H1 (cell line): ENCODE measurements around the gene MIA2. TPM values are rescaled to one million over a fixed set of nuclear protein-coding genes. Genes with fewer than 3 reads are reported as not detected.

Experiments
- CTCF ChIA-PET: fragments of 300-600 bp; sonication (Branson Sonifier 250); formaldehyde crosslinking; loops from one replicate; lab custom pipeline; 2021; ENCODE audit not compliant: partially characterized antibody; lab: Charles Lee
- POLR2A ChIA-PET: fragments of 300-600 bp; sonication (Branson Sonifier 250); formaldehyde crosslinking; loops from one replicate; lab custom pipeline; 2021; ENCODE audit warnings: inconsistent platforms; ENCODE audit not compliant: partially characterized antibody; lab: Charles Lee
- DNase-seq, 2 experiments: peaks; one replicate each; pipeline versions ENCODE4 v3.0.0 to v3.0.0-alpha.2; 2010 to 2022; ENCODE audit warnings: low spot score in 2 of 2, low read depth in 1 of 2, mixed read lengths in 1 of 2
- FAIRE-seq: peaks from 2 replicates; lab custom pipeline; 2011; peaks lifted over from hg19 to GRCh38; lab: Jason Lieb, UNC
- H2AFZ ChIP-seq: 2 replicates; pipeline ENCODE4 v1.8.1; 2012; ENCODE audit warnings: low read length, inconsistent platforms
- H2AK5ac ChIP-seq: 2 replicates; pipeline ENCODE4 v1.6.1; 2013; ENCODE audit warnings: low read depth, low read length
- H2BK120ac ChIP-seq: replicated peaks from 2 replicates; pipeline ENCODE3; 2013; ENCODE audit warnings: low read depth, low read length, inconsistent platforms
- H2BK12ac ChIP-seq: 2 replicates; pipeline ENCODE4 v1.6.1; 2013; ENCODE audit warnings: low read depth, low read length
- H2BK15ac ChIP-seq: 2 replicates; pipeline ENCODE4 v1.6.1; 2013; ENCODE audit warnings: low read length
- H2BK20ac ChIP-seq: 2 replicates; pipeline ENCODE4 v1.6.1; 2013; ENCODE audit warnings: low read length
- H2BK5ac ChIP-seq: 2 replicates; pipeline ENCODE4 v1.6.1; 2013; ENCODE audit warnings: low read depth, low read length
- H3K14ac ChIP-seq: 2 replicates; pipeline ENCODE4 v1.6.1; 2013; ENCODE audit warnings: inconsistent platforms; ENCODE audit not compliant: insufficient read length
- H3K18ac ChIP-seq: 2 replicates; pipeline ENCODE4 v1.6.1; 2013; ENCODE audit warnings: low read length; ENCODE audit errors: extremely low read depth
- H3K23ac ChIP-seq: 2 replicates; pipeline ENCODE4 v1.6.1; 2013; ENCODE audit warnings: inconsistent platforms; ENCODE audit not compliant: insufficient read length
- H3K23me2 ChIP-seq: 2 replicates; pipeline ENCODE4 v1.6.1; 2013; ENCODE audit warnings: low read depth, low read length
- H3K27ac ChIP-seq: 2 replicates; pipeline ENCODE4 v1.6.1; 2011; ENCODE audit warnings: low read depth, low read length, inconsistent platforms
- H3K27me3 ChIP-seq, 4 experiments: replicated peaks in 1 of 4; 1 replicate in 1 of 4; 2 replicates in 3 of 4; pipeline versions ENCODE4 v1.6.1 to v1.8.1; 2011 to 2013; ENCODE audit warnings: low read length in 3 of 4, mild to moderate bottlenecking in 3 of 4, inconsistent platforms in 2 of 4, mixed read lengths in 2 of 4, moderate library complexity in 1 of 4; ENCODE audit not compliant: control insufficient read depth in 3 of 4, insufficient read depth in 3 of 4; ENCODE audit errors: extremely low read depth in 1 of 4
- H3K36me3 ChIP-seq, 4 experiments: 2 replicates each; pipeline versions ENCODE4 v1.6.1 to v1.8.1; 2011 to 2013; ENCODE audit warnings: mild to moderate bottlenecking in 4 of 4, low read length in 3 of 4, moderate library complexity in 2 of 4, control low read depth in 1 of 4, inconsistent platforms in 1 of 4; ENCODE audit not compliant: insufficient read depth in 4 of 4, control insufficient read depth in 2 of 4
- H3K4ac ChIP-seq: replicated peaks from 2 replicates; pipeline ENCODE3; 2013; ENCODE audit warnings: low read length, low read depth, mixed read lengths, inconsistent platforms; ENCODE audit not compliant: insufficient read length
- H3K4me1 ChIP-seq, 4 experiments: replicated peaks in 1 of 4; 1 replicate in 1 of 4; 2 replicates in 3 of 4; pipeline versions ENCODE4 v1.6.1 to v1.8.1; 2011 to 2013; ENCODE audit warnings: low read length in 3 of 4, inconsistent platforms in 2 of 4, mixed read lengths in 1 of 4; ENCODE audit not compliant: insufficient read depth in 4 of 4, control insufficient read depth in 3 of 4
- H3K4me2 ChIP-seq, 2 experiments: 2 replicates each; pipeline versions ENCODE4 v1.6.1 to v1.8.1; 2011 to 2013; ENCODE audit warnings: low read depth in 2 of 2, low read length in 2 of 2, control low read depth in 1 of 2, inconsistent platforms in 1 of 2, mild to moderate bottlenecking in 1 of 2; ENCODE audit not compliant: insufficient read depth in 1 of 2
- H3K4me3 ChIP-seq, 4 experiments: fragments of 200-600, 300-600 bp in 1 of 4; sonication (generic), shearing (Covaris generic), sonication (Bioruptor Twin) in 1 of 4; 2 replicates each; pipeline versions ENCODE4 v1.5.1 to v1.8.1; 2011 to 2016; ENCODE audit warnings: low read length in 4 of 4, low read depth in 3 of 4, control low read depth in 2 of 4, inconsistent platforms in 2 of 4, mild to moderate bottlenecking in 2 of 4, mixed read lengths in 1 of 4, moderate library complexity in 1 of 4; ENCODE audit not compliant: insufficient read depth in 2 of 4; ENCODE audit errors: extremely low read depth in 1 of 4
- H3K56ac ChIP-seq: replicated peaks from 2 replicates; pipeline ENCODE3; 2013; ENCODE audit warnings: low read depth, mild to moderate bottlenecking, mixed read lengths, low read length, inconsistent platforms; ENCODE audit not compliant: insufficient read length
- H3K79me1 ChIP-seq: 2 replicates; pipeline ENCODE4 v1.6.1; 2013; ENCODE audit warnings: low read depth, low read length, control low read depth
- H3K79me2 ChIP-seq, 2 experiments: 2 replicates each; pipeline versions ENCODE4 v1.6.1 to v1.8.1; 2012 to 2013; ENCODE audit warnings: low read length in 2 of 2, mild to moderate bottlenecking in 2 of 2, inconsistent platforms in 1 of 2; ENCODE audit not compliant: insufficient read depth in 2 of 2, control insufficient read depth in 1 of 2
- H3K9ac ChIP-seq, 4 experiments: replicated peaks in 1 of 4; 1 replicate in 1 of 4; 2 replicates in 3 of 4; pipeline versions ENCODE4 v1.6.1 to v1.8.1; 2011 to 2013; ENCODE audit warnings: low read depth in 3 of 4, low read length in 3 of 4, control low read depth in 2 of 4, mild to moderate bottlenecking in 2 of 4, moderate library complexity in 2 of 4, inconsistent platforms in 1 of 4; ENCODE audit errors: extremely low read depth in 1 of 4
- H3K9me3 ChIP-seq, 2 experiments: 2 replicates each; pipeline versions ENCODE4 v1.6.1 to v1.8.1; 2012 to 2013; ENCODE audit warnings: mild to moderate bottlenecking in 2 of 2, moderate library complexity in 2 of 2, control low read depth in 1 of 2, inconsistent platforms in 1 of 2, low read depth in 1 of 2, low read length in 1 of 2, mixed read lengths in 1 of 2; ENCODE audit not compliant: insufficient read depth in 2 of 2
- H4K20me1 ChIP-seq, 2 experiments: replicated peaks in 1 of 2; 2 replicates each; pipeline versions ENCODE3 to v1.8.1; 2011 to 2013; ENCODE audit warnings: inconsistent platforms in 2 of 2, low read length in 2 of 2, mild to moderate bottlenecking in 1 of 2; ENCODE audit not compliant: insufficient read depth in 2 of 2, control insufficient read depth in 1 of 2
- H4K5ac ChIP-seq: 2 replicates; pipeline ENCODE4 v1.6.1; 2013; ENCODE audit warnings: low read length, low read depth, mixed read lengths, inconsistent platforms; ENCODE audit not compliant: insufficient read length
- H4K8ac ChIP-seq: 2 replicates; pipeline ENCODE4 v1.8.0; 2013; ENCODE audit warnings: mild to moderate bottlenecking, moderate library complexity, low read length, inconsistent platforms; ENCODE audit not compliant: insufficient read depth; ENCODE audit errors: extremely low read depth
- H4K91ac ChIP-seq: replicated peaks from 2 replicates; pipeline ENCODE3; 2013; ENCODE audit warnings: low read length, mixed read lengths, inconsistent platforms; ENCODE audit not compliant: insufficient read length
- CEBPB ChIP-seq: IDR thresholded peaks from 2 replicates; pipeline ENCODE4 v1.6.1; 2012; ENCODE audit warnings: low read depth, low read length
- CTBP2 ChIP-seq: IDR thresholded peaks from 2 replicates; pipeline ENCODE4 v1.7.0; 2011; ENCODE audit warnings: borderline replicate concordance, mild to moderate bottlenecking, moderate library complexity, mixed read lengths, low read length; ENCODE audit not compliant: insufficient read depth, insufficient read length
- EZH2 ChIP-seq: fragments of 200-600 bp; sonication (generic); IDR thresholded peaks from 2 replicates; pipeline ENCODE4 v1.7.1; 2012; ENCODE audit warnings: low read depth, mild to moderate bottlenecking, moderate library complexity, low read length, inconsistent platforms; ENCODE audit not compliant: severe bottlenecking
- JUND ChIP-seq: IDR thresholded peaks from 2 replicates; pipeline ENCODE4 v1.6.1; 2011; ENCODE audit warnings: mild to moderate bottlenecking, improper control_type of control experiment, low read length
- NRF1 ChIP-seq: IDR thresholded peaks from 2 replicates; pipeline ENCODE4 v1.6.1; 2011; ENCODE audit warnings: mild to moderate bottlenecking, low read depth, low read length, improper control_type of control experiment
- RNF2 ChIP-seq: fragments of 200-900, 300-1000 bp; sonication (generic); IDR thresholded peaks from 2 replicates; pipeline ENCODE4 v1.7.1; 2016; ENCODE audit warnings: borderline replicate concordance, low read depth, mild to moderate bottlenecking, antibody characterized with exemption, low read length; ENCODE audit not compliant: poor library complexity, severe bottlenecking; ENCODE audit errors: missing control alignments
- RXRA ChIP-seq: IDR thresholded peaks from 2 replicates; pipeline ENCODE4 v1.6.1; 2011; ENCODE audit warnings: low read depth, mild to moderate bottlenecking, low read length, moderate library complexity; ENCODE audit not compliant: insufficient read depth
- SIX5 ChIP-seq: IDR thresholded peaks from 2 replicates; pipeline ENCODE4 v1.6.1; 2011; ENCODE audit warnings: mild to moderate bottlenecking, low read depth, low read length
- SRF ChIP-seq: IDR thresholded peaks from 2 replicates; pipeline ENCODE4 v1.6.1; 2011; ENCODE audit warnings: mild to moderate bottlenecking, low read depth, low read length, moderate library complexity
- WGBS, 2 experiments: shearing (Covaris generic) in 1 of 2; methylation state at CpG; one replicate each; pipeline versions ENCODE4 v1.1.6 to v1.1.7; 2013 to 2015; ENCODE audit warnings: low lambda C conversion rate in 2 of 2, mixed read lengths in 2 of 2, inconsistent platforms in 1 of 2, low coverage in 1 of 2, missing lambda C conversion rate in 1 of 2; ENCODE audit not compliant: insufficient replicate concordance in 2 of 2, insufficient coverage in 1 of 2, insufficient read length in 1 of 2; ENCODE audit errors: extremely low coverage in 1 of 2, missing lambda C conversion rate in 1 of 2; 5-methylcytosine and 5-hydroxymethylcytosine counted together
- polyA plus RNA-seq, 7 experiments: library from polyadenylated mRNA; depleted of rRNA in 3 of 7; stranded (reverse) in 5 of 7; unstranded in 2 of 7; fragments of >200 nt in 5 of 7; fragments of 200-250 nt in 2 of 7; gene quantifications; 1 replicate in 5 of 7; 2 replicates in 1 of 7; 4 replicates in 1 of 7; pipeline versions ENCODE4 v1.2.1 to v1.2.3, GENCODE V29; 2011 to 2013; ENCODE audit warnings: missing spikeins in 2 of 7, mixed read lengths in 2 of 7
- total RNA-seq: library from RNA; stranded (reverse); fragmentation: NEBNext Ultra II Directional; extraction: Animal tissue kit (Norgen Biotek cat#: 25700); gene quantifications from 2 replicates; pipeline ENCODE4 v1.2.1, GENCODE V29; 2021
- TF ChIP-seq, protein P1 (sequence below): IDR thresholded peaks from 2 replicates; pipeline ENCODE4 v1.6.1; 2012; ENCODE audit warnings: low read length, inconsistent platforms
- TF ChIP-seq, protein P2 (sequence below): IDR thresholded peaks from 2 replicates; pipeline ENCODE4 v1.6.1; 2012; ENCODE audit warnings: inconsistent platforms

Gene MIA2
- total and polyA plus RNA-seq, 2 of the 8 experiments (the other 6 are each of a cell fraction or from before 2014, with no cell fraction given) = 10.1 to 15.0 TPM

DNA sequence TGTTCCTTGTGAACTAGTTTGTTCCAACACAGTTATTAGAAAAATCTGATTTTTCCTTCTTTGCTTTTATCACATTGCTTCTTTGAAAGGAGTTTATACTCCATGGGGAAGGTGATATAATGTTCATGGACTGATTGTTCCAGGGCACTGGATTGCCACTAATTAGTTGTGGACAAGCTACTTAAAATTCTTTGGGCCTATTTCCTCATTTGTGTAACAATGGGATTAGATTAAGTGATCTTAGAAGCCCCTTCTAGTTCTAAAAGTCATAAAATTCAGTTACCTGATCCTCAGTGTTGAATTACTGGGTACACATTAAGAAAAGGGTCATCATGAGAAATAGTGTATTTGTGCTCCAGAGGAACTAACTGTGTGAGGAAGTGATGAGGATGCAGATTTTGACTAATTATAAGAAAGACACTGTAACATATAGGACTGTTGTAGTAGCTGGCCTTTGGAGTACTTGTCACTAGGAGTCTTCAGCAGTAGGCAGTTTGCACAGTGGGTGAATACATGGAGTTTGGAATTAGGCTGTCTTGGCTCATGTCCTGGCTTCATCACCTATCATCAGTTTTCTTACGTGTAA lies 82.2 kb downstream of the MIA2 start:
- no peaks in the 10 kb centered on the region for H3K79me1 ChIP-seq
- H3K36me3 ChIP-seq = peaks cover 0 to 5% (median 0%) of the 10 kb centered on the region in 4 experiments; a peak in 1 of 8 replicates
- H2BK120ac ChIP-seq = no peak overlapping the region
- no peak for FAIRE-seq
- no peak overlapping the region for H3K4me2 ChIP-seq
- no peak overlapping the region for H3K23ac ChIP-seq
- no peak overlapping the region for H3K4ac ChIP-seq
- H3K4me1 ChIP-seq = no peaks in the 10 kb centered on the region
- no peak for DNase-seq
- no peaks in the 10 kb centered on the region for H3K23me2 ChIP-seq
- ChIA-PET CTCF (interaction anchor here (0.9 kb wide), 1 partner anchor 28 kb away, joined by 3 read pairs; no protein-coding TSS in a partner anchor), POLR2A (interaction anchor here (1.4 kb wide), 1 partner anchor 131 kb away, joined by 4 read pairs; no protein-coding TSS in a partner anchor)
- no peak overlapping the region for H2BK5ac ChIP-seq
- no peak overlapping the region for H3K9ac ChIP-seq
- TF ChIP-seq SRF (no peak), RNF2 (no peak), NRF1 (no peak), RXRA (no peak), CTBP2 (no peak), SIX5 (no peak), CEBPB (no peak), JUND (no peak), EZH2 (no peak)
- TF ChIP-seq, protein P1, sequence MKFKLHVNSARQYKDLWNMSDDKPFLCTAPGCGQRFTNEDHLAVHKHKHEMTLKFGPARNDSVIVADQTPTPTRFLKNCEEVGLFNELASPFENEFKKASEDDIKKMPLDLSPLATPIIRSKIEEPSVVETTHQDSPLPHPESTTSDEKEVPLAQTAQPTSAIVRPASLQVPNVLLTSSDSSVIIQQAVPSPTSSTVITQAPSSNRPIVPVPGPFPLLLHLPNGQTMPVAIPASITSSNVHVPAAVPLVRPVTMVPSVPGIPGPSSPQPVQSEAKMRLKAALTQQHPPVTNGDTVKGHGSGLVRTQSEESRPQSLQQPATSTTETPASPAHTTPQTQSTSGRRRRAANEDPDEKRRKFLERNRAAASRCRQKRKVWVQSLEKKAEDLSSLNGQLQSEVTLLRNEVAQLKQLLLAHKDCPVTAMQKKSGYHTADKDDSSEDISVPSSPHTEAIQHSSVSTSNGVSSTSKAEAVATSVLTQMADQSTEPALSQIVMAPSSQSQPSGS = no peak
- TF ChIP-seq, protein P2, sequence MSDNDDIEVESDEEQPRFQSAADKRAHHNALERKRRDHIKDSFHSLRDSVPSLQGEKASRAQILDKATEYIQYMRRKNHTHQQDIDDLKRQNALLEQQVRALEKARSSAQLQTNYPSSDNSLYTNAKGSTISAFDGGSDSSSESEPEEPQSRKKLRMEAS = no peak
- no peak overlapping the region for H2BK15ac ChIP-seq
- no peak overlapping the region for H3K4me3 ChIP-seq
- no peaks in the 10 kb centered on the region for H3K79me2 ChIP-seq
- no peak overlapping the region for H4K8ac ChIP-seq
- no peak overlapping the region for H4K5ac ChIP-seq
- H4K91ac ChIP-seq = no peak overlapping the region
- no peak overlapping the region for H2AFZ ChIP-seq
- H3K14ac ChIP-seq = no peak overlapping the region
- no peak overlapping the region for H2BK20ac ChIP-seq
- H3K9me3 ChIP-seq = no peaks in the 10 kb centered on the region
- H3K27ac ChIP-seq = no peak overlapping the region
- H3K18ac ChIP-seq = no peak overlapping the region
- H4K20me1 ChIP-seq = no peaks in the 10 kb centered on the region
- H3K56ac ChIP-seq = no peak overlapping the region
- H2AK5ac ChIP-seq = no peak overlapping the region
- 95% methylated on average over 1 of the region's 1 CpG; no CpG with 5 or more reads in 1 of the 2 experiments for WGBS, 2 experiments
- no peaks in the 10 kb centered on the region for H3K27me3 ChIP-seq
- H2BK12ac ChIP-seq = no peak overlapping the region
